OCI-LY1 (cell line): ENCODE data around the gene CDK2.

ENCODE experiments used
- CTCF ChIP-seq: fragments of 200-600 bp; sonication (generic), shearing (Covaris generic); IDR thresholded peaks from 2 replicates; pipeline ENCODE4 v1.5.1; 2017; ENCODE audit warnings: mild to moderate bottlenecking, antibody characterized with exemption, low read length, moderate library complexity, mixed read lengths
- EZH2 ChIP-seq: fragments of 200-600 bp; sonication (generic), shearing (Covaris generic); IDR thresholded peaks from 2 replicates; pipeline ENCODE4 v1.8.0; 2017; ENCODE audit warnings: borderline replicate concordance, mixed run types, mild to moderate bottlenecking, antibody characterized with exemption, low read length, moderate library complexity, mixed read lengths

DNA sequence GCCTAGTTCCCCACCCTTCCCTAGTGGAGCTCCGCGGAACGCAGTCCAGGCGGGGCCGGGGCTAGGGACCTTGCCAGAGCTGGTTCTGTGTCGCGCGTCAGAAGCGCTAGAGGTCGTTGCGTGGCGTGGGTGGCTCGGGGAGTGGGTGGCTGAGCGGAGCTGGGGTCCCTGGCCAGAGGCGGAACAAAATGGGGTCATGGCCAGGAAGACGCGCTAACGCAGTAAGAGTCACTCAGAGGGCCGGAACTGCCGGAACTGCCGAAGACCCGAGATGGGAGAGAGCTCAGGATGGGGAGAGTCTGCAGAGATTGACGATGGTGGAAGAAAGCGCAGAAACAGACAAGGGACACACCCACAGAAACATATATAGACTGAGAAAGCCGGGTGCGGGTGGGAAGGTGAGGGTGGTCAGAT, 30.9 kb upstream of the CDK2 start:
- TF ChIP-seq CTCF (no peak), EZH2 (no peak)
